Urinary bladder (tissue), 4 donors: ENCODE data around the gene ZNF764. TPM values are rescaled to one million over a fixed set of nuclear protein-coding genes. Genes with fewer than 3 reads are reported as not detected.
"Not testable (repeated sequence)": the region's sequence is repeated elsewhere in the genome, so short reads cannot be mapped to it uniquely, and the experiment has no call there.

Source experiments
- DNase-seq: peaks from one replicate; pipeline ENCODE4 v3.0.0-alpha.2; 2015; ENCODE audit errors: extremely low spot score
- H3K27ac ChIP-seq: one replicate; pipeline ENCODE4 v1.5.1; 2013; ENCODE audit warnings: low read depth, mild to moderate bottlenecking, moderate library complexity
- H3K36me3 ChIP-seq: one replicate; pipeline ENCODE4 v1.6.1; 2013; ENCODE audit warnings: mild to moderate bottlenecking, moderate library complexity; ENCODE audit not compliant: insufficient read depth
- H3K4me1 ChIP-seq: one replicate; pipeline ENCODE4 v1.6.1; 2013; ENCODE audit warnings: mild to moderate bottlenecking, moderate library complexity; ENCODE audit not compliant: insufficient read depth
- H3K4me3 ChIP-seq: one replicate; pipeline ENCODE4 v1.5.1; 2013; ENCODE audit warnings: low read depth, low read length
- WGBS: extraction: QIAGEN DNeasy Blood & Tissue Kit; methylation state at CpG from one replicate; pipeline ENCODE4 v1.1.7; 2013; 5-methylcytosine and 5-hydroxymethylcytosine counted together
- polyA plus RNA-seq: library from polyadenylated mRNA; stranded (reverse); fragments of 200-250 nt; gene quantifications from one replicate; pipeline ENCODE4 v1.2.3, GENCODE V29; 2013
- total RNA-seq: library from RNA; depleted of rRNA; stranded (reverse); fragments of >200 nt; gene quantifications from one replicate; pipeline ENCODE4 v1.2.3, GENCODE V29; 2014
- donor health status: healthy with polysubstance abuse.
- donor health status: healthy.

ZNF764 gene
- 5.7 TPM for total RNA-seq
- polyA plus RNA-seq = 8.1 TPM

- Histone ChIP-seq H3K27ac (peak within 1 kb of the TSS; percentile 87), H3K4me3 (peak within 1 kb of the TSS; percentile 62), H3K36me3 (no peaks in the 10 kb centered on the region), H3K4me1 (no peaks in the 10 kb centered on the region)
- whole genome bisulfite sequencing = under 1% methylated on average over 74 of the region's 74 CpGs
- DNase-seq = peak; percentile 94
Observed at GRCh38 chr16:30557957-30558788, at the start of gene ZNF764. TSS of gene ZNF764 (minus strand) at chr16:30558374. CDS start at chr16:30558182, 192 bp downstream.

GRCh38 chr16:30606004-30606403 is 47.8 kb upstream of the ZNF764 start:
- H3K4me1 ChIP-seq = no peaks in the 10 kb centered on the region
- H3K4me3 ChIP-seq = no peak overlapping the region
- DNase-seq = no peak
- WGBS = 96% methylated on average over 3 of the region's 3 CpGs
- no peak overlapping the region for H3K27ac ChIP-seq
- H3K36me3 ChIP-seq = peaks cover 5% of the 10 kb centered on the region

GRCh38 chr16:30605158-30605557 is 47.0 kb upstream of the ZNF764 start:
- Histone ChIP-seq H3K4me1 (no peaks in the 10 kb centered on the region), H3K36me3 (peaks cover 5% of the 10 kb centered on the region)
- DNase-seq = no peak

GRCh38 chr16:30604316-30604947 is 46.3 kb upstream of the ZNF764 start:
- Histone ChIP-seq H3K4me3 (no peak overlapping the region), H3K27ac (no peak overlapping the region), H3K36me3 (peaks cover 5% of the 10 kb centered on the region), H3K4me1 (no peaks in the 10 kb centered on the region)
- 93% methylated on average over 49 of the region's 49 CpGs for WGBS
- DNase-seq = no peak

More at GRCh38 chr16:30605158-30605557, 47.0 kb upstream of the ZNF764 start:
- no peak overlapping the region for H3K4me3 ChIP-seq
- no peak overlapping the region for H3K27ac ChIP-seq
- 90% methylated on average over 15 of the region's 15 CpGs for WGBS

DNA sequence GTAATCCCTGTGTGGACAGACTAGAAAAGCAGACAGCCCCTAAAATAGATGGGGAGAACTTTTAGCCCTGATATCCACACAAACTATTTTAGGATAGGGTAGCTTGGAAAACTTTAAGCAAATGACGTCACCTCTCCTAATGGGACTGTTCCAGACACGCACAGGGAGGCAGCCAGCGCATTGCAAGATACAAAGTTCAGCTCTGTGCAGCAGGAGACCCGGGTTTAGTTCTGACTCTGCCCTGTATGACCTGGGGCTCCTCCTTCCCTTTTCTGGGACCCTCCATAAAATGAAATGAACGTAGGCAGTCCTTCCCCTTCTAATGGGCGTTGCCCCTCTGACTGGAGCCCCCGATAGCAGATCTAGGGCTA is 45.8 kb upstream of the ZNF764 start:
- Histone ChIP-seq H3K4me1 (no peaks in the 10 kb centered on the region), H3K4me3 (no peak overlapping the region), H3K27ac (no peak overlapping the region), H3K36me3 (peaks cover 5% of the 10 kb centered on the region)
- 89% methylated on average over 7 of the region's 7 CpGs for WGBS
- DNase-seq = no peak

DNA sequence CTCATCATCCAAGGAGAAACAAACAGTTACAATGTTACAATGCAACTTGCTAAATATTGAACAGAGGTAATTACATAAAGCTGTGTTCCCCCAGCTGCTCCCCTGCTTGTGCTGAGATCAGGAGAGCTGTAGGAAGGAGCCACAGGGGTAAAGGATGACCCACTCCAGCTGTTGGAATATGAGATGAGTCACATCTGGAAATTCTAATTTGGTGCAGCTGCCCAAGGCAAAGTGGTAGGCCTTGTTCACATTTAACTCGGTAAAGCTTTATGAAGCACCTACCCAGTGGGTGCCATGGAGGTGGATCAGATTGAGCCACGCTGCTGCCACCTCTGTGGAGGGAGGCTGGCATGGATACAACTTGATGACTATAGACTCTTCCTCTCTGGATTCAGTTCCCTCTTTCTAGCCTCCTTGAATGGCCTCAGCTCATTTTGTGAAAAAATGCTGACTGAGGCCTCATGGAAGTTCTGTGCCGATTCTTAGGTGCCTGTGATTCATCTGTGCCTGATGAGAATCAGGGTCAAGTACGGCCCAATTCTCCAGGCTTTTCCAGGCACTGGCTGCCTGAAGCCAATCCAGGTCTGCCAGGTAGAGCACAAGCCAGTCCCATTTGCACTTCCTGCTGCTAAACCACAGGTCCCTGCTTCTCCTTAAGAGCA is 44.6 kb upstream of the ZNF764 start:
- WGBS = 51% methylated on average over 4 of the region's 4 CpGs
- DNase-seq = no peak
- H3K4me1 ChIP-seq = no peaks in the 10 kb centered on the region
- H3K36me3 ChIP-seq = peaks cover 5% of the 10 kb centered on the region
- no peak overlapping the region for H3K27ac ChIP-seq
- H3K4me3 ChIP-seq = no peak overlapping the region

DNA sequence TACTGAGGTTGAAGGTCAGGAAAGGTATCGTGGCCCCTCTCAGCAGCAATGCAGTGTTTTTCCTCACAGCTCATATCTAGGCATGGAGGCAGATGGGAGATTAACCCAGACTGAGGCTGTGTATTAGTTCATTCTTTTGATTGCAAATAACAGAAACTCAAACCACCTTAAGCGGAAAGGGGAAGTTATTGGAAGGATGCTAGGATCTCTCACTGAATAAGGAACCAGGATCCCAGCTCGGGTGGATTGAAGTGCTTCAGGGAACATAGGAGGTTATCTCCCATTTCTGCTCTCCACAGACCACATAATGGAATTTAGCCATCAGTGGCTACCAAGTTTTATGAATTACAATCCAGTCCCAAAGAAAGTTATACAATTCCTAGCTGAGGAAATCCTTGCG is 43.8 kb upstream of the ZNF764 start:
- Histone ChIP-seq H3K36me3 (peaks cover 5% of the 10 kb centered on the region), H3K27ac (no peak overlapping the region), H3K4me1 (no peaks in the 10 kb centered on the region), H3K4me3 (no peak overlapping the region)
- DNase-seq = no peak
- WGBS = 79% methylated on average over 4 of the region's 4 CpGs

GRCh38 chr16:30600929-30601328 is 42.8 kb upstream of the ZNF764 start:
- 98% methylated on average over 2 of the region's 2 CpGs for WGBS
- Histone ChIP-seq H3K27ac (no peak overlapping the region), H3K4me3 (no peak overlapping the region), H3K36me3 (peaks cover 5% of the 10 kb centered on the region), H3K4me1 (no peaks in the 10 kb centered on the region)
- no peak for DNase-seq

GRCh38 chr16:30600215-30600614 is 42.0 kb upstream of the ZNF764 start:
- WGBS = 89% methylated on average over 3 of the region's 3 CpGs

DNA sequence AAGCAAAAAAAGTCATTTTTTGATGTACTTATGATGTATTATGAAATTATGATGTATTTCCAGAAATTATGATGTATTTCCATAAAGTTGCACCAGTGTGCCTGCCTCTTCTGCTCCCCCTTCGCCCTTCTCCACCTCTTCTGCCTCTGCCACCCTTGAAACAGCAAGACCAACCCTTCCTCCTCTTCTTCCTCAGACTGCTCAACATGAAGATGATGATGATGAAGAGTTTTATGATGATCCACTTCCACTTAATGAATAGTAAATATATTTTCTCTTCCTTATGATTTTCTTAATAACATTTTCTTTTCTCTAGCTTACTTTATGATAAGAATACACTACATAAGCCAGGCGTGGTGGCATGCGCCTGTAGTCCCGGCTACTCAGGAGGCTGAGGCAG is 34.7 kb upstream of the ZNF764 start:
- no peak overlapping the region for H3K27ac ChIP-seq
- DNase-seq = no peak
- WGBS = 98% methylated on average over 4 of the region's 4 CpGs
- H3K36me3 ChIP-seq = no peaks in the 10 kb centered on the region
- H3K4me3 ChIP-seq = no peak overlapping the region
- H3K4me1 ChIP-seq = no peaks in the 10 kb centered on the region

More at GRCh38 chr16:30600215-30600614, 42.0 kb upstream of the ZNF764 start:
- Histone ChIP-seq H3K4me1 (no peaks in the 10 kb centered on the region), H3K4me3 (no peak overlapping the region), H3K36me3 (peaks cover 5% of the 10 kb centered on the region), H3K27ac (no peak overlapping the region)
- DNase-seq = no peak

DNA sequence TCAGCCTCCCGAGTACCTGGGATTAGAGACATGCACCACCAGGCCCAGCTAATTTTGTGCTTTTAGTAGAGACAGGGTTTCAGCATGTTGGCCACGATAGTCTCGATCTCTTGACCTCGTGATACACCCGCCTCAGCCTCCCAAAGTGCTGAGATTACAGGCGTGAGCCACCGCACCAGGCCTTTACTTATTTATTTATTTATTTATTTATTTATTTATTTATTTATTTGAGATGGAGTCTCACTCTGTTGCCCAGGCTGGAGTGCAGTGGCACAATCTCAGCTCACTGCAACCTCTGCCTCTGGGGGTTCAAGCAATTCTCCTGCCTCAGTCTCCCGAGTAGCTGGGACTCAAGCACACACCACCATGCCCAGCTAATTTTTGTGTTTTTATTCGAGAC is 32.7 kb upstream of the ZNF764 start:
- H3K4me1 ChIP-seq, H3K36me3 ChIP-seq, H3K4me3 ChIP-seq, H3K27ac ChIP-seq, DNase-seq: not testable (repeated sequence)
- 96% methylated on average over 9 of the region's 9 CpGs for WGBS

DNA sequence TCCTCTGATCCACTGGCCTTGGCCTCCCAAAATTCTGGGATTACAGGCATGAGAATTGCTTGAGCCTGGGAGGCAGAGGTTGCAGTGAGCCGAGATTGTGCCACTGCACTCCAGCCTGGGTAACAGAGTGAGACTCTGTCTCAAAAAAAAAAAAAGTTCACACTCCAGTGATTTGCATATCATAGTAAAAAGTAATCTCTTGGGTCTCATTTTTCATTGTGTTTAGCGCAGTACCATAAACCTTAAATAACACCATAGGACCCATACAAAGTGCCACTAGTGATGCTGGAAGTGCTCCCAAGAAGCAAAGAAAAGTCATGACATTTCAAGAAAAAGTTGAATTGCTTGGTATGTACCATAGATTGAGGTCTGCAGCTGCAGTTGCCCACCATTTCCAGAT is 31.4 kb upstream of the ZNF764 start:
- 98% methylated on average over 2 of the region's 2 CpGs for WGBS
- not testable (repeated sequence) for DNase-seq, H3K4me3 ChIP-seq, H3K4me1 ChIP-seq, H3K36me3 ChIP-seq, H3K27ac ChIP-seq

DNA sequence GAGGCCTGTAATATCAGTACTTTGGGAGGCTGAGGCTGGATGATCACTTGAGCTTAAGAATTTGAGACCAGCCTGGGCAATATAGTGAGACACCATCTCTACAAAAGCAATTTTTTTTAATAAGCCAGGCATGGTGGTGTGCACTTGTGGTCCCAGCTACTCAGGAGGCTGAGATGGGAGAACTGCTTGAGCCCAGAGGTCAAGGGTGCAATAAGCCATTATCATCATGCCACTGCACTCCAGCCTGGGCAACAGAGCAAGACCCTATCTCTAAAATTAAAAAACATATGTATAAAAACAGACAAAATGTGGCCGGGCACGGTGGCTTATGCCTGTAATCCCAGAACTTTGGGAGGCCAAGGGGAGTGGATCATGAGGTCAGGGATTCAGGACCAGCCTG is 30.5 kb upstream of the ZNF764 start:
- H3K4me3 ChIP-seq = no peak overlapping the region
- WGBS = 94% methylated on average over 2 of the region's 2 CpGs
- H3K4me1 ChIP-seq = peaks cover 2% of the 10 kb centered on the region
- no peak overlapping the region for H3K27ac ChIP-seq
- H3K36me3 ChIP-seq = no peaks in the 10 kb centered on the region
- no peak for DNase-seq
